Activated CD8-positive, alpha-beta memory T cell treated with anti-CD3 and anti-CD28 coated beads for 36 hours (primary cell): ENCODE measurements around the gene GSTM3. TPM values are rescaled to one million over a fixed set of nuclear protein-coding genes. Genes with fewer than 3 reads are reported as not detected.

ENCODE experiments used
- CTCF ChIA-PET: fragments of 350-600 bp; sonication (Branson Sonifier 250); formaldehyde crosslinking; loops from one replicate; lab custom pipeline; 2021; ENCODE audit warnings: antibody characterized with exemption; lab: Charles Lee
- POLR2A ChIA-PET: fragments of 350-600 bp; sonication (Branson Sonifier 250); formaldehyde crosslinking; loops from one replicate; lab custom pipeline; 2021; ENCODE audit warnings: antibody characterized with exemption; lab: Charles Lee
- total RNA-seq, 2 experiments: library from RNA; stranded (reverse); gene quantifications; one replicate each; pipeline ENCODE4 v1.2.3, GENCODE V29; 2021

The GSTM3 gene
- 10 to 100 TPM in 1 of 2 experiments, 1 to 10 TPM in 1; 8.6 to 11.8 TPM for total RNA-seq

GRCh38 chr1:109740615-109741373, at the start of gene GSTM3:
Gene GSTM3, minus strand, starts transcription at chr1:109741038. Its CDS starts 751 bp downstream, at chr1:109740287.
- ChIA-PET POLR2A (no interaction called here), CTCF (no interaction called here)

GRCh38 chr1:109790329-109790728, 49.5 kb upstream of the GSTM3 start:
- CTCF ChIA-PET, result interaction anchor here (0.8 to 5.1 kb wide), 18 partner anchors 10 to 244 kb away, joined by 3 to 38 read pairs (median 5); partner anchors contain the start of genes AHCYL1, CSF1 and STRIP1
- POLR2A ChIA-PET, result interaction anchor here (1.8 kb wide), 1 partner anchor 121 kb away, joined by 6 read pairs; no protein-coding TSS in a partner anchor

GRCh38 chr1:109789551-109790180, 48.8 kb upstream of the GSTM3 start:
- ChIA-PET POLR2A (no interaction called here), CTCF (interaction anchor here (1.1 to 5.1 kb wide), 8 partner anchors 9 to 245 kb away, joined by 4 to 38 read pairs (median 10); partner anchors contain the start of genes AHCYL1 and STRIP1)

- CTCF ChIA-PET, result interaction anchor here (0.6 to 5.1 kb wide), 8 partner anchors 9 to 196 kb away, joined by 3 to 38 read pairs (median 15); partner anchors contain the start of gene AHCYL1
- POLR2A ChIA-PET, result interaction anchor here (0.8 kb wide), 1 partner anchor 196 kb away, joined by 3 read pairs; the partner anchor contains the start of gene AHCYL1
Measured at GRCh38 chr1:109788695-109789521, 48.1 kb upstream of the GSTM3 start.

GRCh38 chr1:109787845-109788601, 47.2 kb upstream of the GSTM3 start:
- POLR2A ChIA-PET, result interaction anchor here (0.8 kb wide), 2 partner anchors 14 to 197 kb away, joined by 3 read pairs; partner anchors contain the start of gene AHCYL1

GRCh38 chr1:109787211-109787844, 46.5 kb upstream of the GSTM3 start:
- ChIA-PET POLR2A (interaction anchor here (0.8 kb wide), 1 partner anchor 15 kb away, joined by 3 read pairs; no protein-coding TSS in a partner anchor), CTCF (interaction anchor here (1.2 to 3.2 kb wide), 3 partner anchors 10 to 197 kb away, joined by 5 to 19 read pairs (median 7); partner anchors contain the start of gene AHCYL1)

More at GRCh38 chr1:109787845-109788601, 47.2 kb upstream of the GSTM3 start:
- CTCF ChIA-PET, result interaction anchor here (0.6 to 3.2 kb wide), 4 partner anchors 9 to 197 kb away, joined by 3 to 19 read pairs (median 4); partner anchors contain the start of gene AHCYL1

- POLR2A ChIA-PET, result no interaction called here
Measured at GRCh38 chr1:109786531-109787021, 45.7 kb upstream of the GSTM3 start.

GRCh38 chr1:109786112-109786480, 45.3 kb upstream of the GSTM3 start:
- ChIA-PET POLR2A (no interaction called here), CTCF (interaction anchor here (0.8 to 3.2 kb wide), 4 partner anchors 9 to 199 kb away, joined by 3 to 19 read pairs (median 5); partner anchors contain the start of gene AHCYL1)

More at GRCh38 chr1:109786531-109787021, 45.7 kb upstream of the GSTM3 start:
- CTCF ChIA-PET, result interaction anchor here (0.8 to 3.2 kb wide), 3 partner anchors 10 to 198 kb away, joined by 3 to 19 read pairs (median 7); partner anchors contain the start of gene AHCYL1

GRCh38 chr1:109785446-109786111, 44.7 kb upstream of the GSTM3 start:
- CTCF ChIA-PET, result interaction anchor here (0.8 to 3.2 kb wide), 4 partner anchors 9 to 199 kb away, joined by 3 to 19 read pairs (median 5); partner anchors contain the start of gene AHCYL1
- POLR2A ChIA-PET, result no interaction called here

GRCh38 chr1:109784551-109785252, 43.9 kb upstream of the GSTM3 start:
- ChIA-PET CTCF (interaction anchor here (0.7 to 1.3 kb wide), 3 partner anchors 145 to 199 kb away, joined by 3 read pairs; no protein-coding TSS in a partner anchor), POLR2A (no interaction called here)

- POLR2A ChIA-PET, result no interaction called here
- CTCF ChIA-PET, result interaction anchor here (0.8 to 13.8 kb wide), 2 partner anchors 144 to 200 kb away, joined by 3 to 247 read pairs; partner anchors contain the start of gene AHCYL1
Measured at GRCh38 chr1:109783436-109783835, 42.6 kb upstream of the GSTM3 start.

- ChIA-PET POLR2A (no interaction called here), CTCF (interaction anchor here (13.8 kb wide), 1 partner anchor 200 kb away, joined by 247 read pairs; the partner anchor contains the start of gene AHCYL1)
Measured at GRCh38 chr1:109782927-109783326, 42.1 kb upstream of the GSTM3 start.

GRCh38 chr1:109782514-109782913, 41.7 kb upstream of the GSTM3 start:
- ChIA-PET CTCF (interaction anchor here (0.6 to 13.8 kb wide), 2 partner anchors 14 to 200 kb away, joined by 5 to 247 read pairs; partner anchors contain the start of gene AHCYL1), POLR2A (no interaction called here)

- ChIA-PET POLR2A (no interaction called here), CTCF (interaction anchor here (0.6 to 13.8 kb wide), 3 partner anchors 8 to 201 kb away, joined by 5 to 247 read pairs (median 11); partner anchors contain the start of gene AHCYL1)
Measured at GRCh38 chr1:109781806-109782205, 41.0 kb upstream of the GSTM3 start.

- POLR2A ChIA-PET, result no interaction called here
- CTCF ChIA-PET, result interaction anchor here (3.1 to 13.8 kb wide), 2 partner anchors 9 to 202 kb away, joined by 11 to 247 read pairs; partner anchors contain the start of gene AHCYL1
Measured at GRCh38 chr1:109780982-109781381, 40.1 kb upstream of the GSTM3 start.
